Stimulated activated CD8-positive, alpha-beta memory T cell treated with anti-CD3 and anti-CD28 coated beads, Interleukin-12 subunit alpha, Interleukin-12 subunit beta, amount 100 ng/mL, for 1 hour (primary cell): ENCODE data around the gene FRMPD4.
"Not testable (repeated sequence)": the region's sequence is repeated elsewhere in the genome, so short reads cannot be mapped to it uniquely, and the experiment has no call there.

Experiments
- DNase-seq: peaks from one replicate; pipeline ENCODE4 v3.0.0-alpha.2; 2020; ENCODE audit warnings: low read depth

FRMPD4 gene

GRCh38 chrX:12138361-12139313, at the start of gene FRMPD4:
Gene FRMPD4 (plus strand): TSS chrX:12138473. CDS start chrX:12138972, 499 bp downstream.
- no peak for DNase-seq

GRCh38 chrX:12089740-12090139, 48.5 kb upstream of the FRMPD4 start:
- no peak for DNase-seq

- no peak for DNase-seq
Measured at GRCh38 chrX:12113321-12113720, 25.0 kb upstream of the FRMPD4 start.

GRCh38 chrX:12115377-12115776, 22.9 kb upstream of the FRMPD4 start:
- DNase-seq = no peak

- DNase-seq = no peak
Measured at GRCh38 chrX:12118134-12118533, 20.1 kb upstream of the FRMPD4 start.

- no peak for DNase-seq
Measured at GRCh38 chrX:12128017-12128416, 10.3 kb upstream of the FRMPD4 start.

GRCh38 chrX:12137951-12138360, 317 bp upstream of the FRMPD4 start:
- DNase-seq = no peak

GRCh38 chrX:12139934-12140611, 1.8 kb downstream of the FRMPD4 start:
- no peak for DNase-seq

- DNase-seq = no peak
Measured at GRCh38 chrX:12141511-12141910, 3.2 kb downstream of the FRMPD4 start.

- no peak for DNase-seq
Measured at GRCh38 chrX:12142661-12143060, 4.4 kb downstream of the FRMPD4 start.

GRCh38 chrX:12145402-12145801, 7.1 kb downstream of the FRMPD4 start:
- DNase-seq = no peak

GRCh38 chrX:12149670-12150407, 11.6 kb downstream of the FRMPD4 start:
- no peak for DNase-seq

- DNase-seq = no peak
Measured at GRCh38 chrX:12153317-12153716, 15.0 kb downstream of the FRMPD4 start.

- no peak for DNase-seq
Measured at GRCh38 chrX:12153741-12154140, 15.5 kb downstream of the FRMPD4 start.

- no peak for DNase-seq
Measured at GRCh38 chrX:12159799-12160198, 21.5 kb downstream of the FRMPD4 start.

- DNase-seq = no peak
Measured at GRCh38 chrX:12162420-12162819, 24.1 kb downstream of the FRMPD4 start.

GRCh38 chrX:12164180-12164579, 25.9 kb downstream of the FRMPD4 start:
- DNase-seq = not testable (repeated sequence)

- no peak for DNase-seq
Measured at GRCh38 chrX:12170755-12171154, 32.5 kb downstream of the FRMPD4 start.

- DNase-seq = no peak
Measured at GRCh38 chrX:12174358-12174757, 36.1 kb downstream of the FRMPD4 start.

GRCh38 chrX:12197030-12197429, 58.8 kb downstream of the FRMPD4 start:
- DNase-seq = no peak

- DNase-seq = no peak
Measured at GRCh38 chrX:12206413-12206812, 68.1 kb downstream of the FRMPD4 start.

GRCh38 chrX:12210196-12210815, 72.0 kb downstream of the FRMPD4 start:
- no peak for DNase-seq
